HFFc6 (cell line): Measurements from ENCODE around the gene MITF. TPM values are rescaled to one million over a fixed set of nuclear protein-coding genes. Genes with fewer than 3 reads are reported as not detected.

Experiments used
- DNase-seq: peaks from one replicate; pipeline ENCODE4 v3.0.0-alpha.2; 2018
- H3K27ac Mint-ChIP-seq: 2 replicates; pipeline ENCODE4 v1.8.0; 2020; ENCODE audit warnings: mild to moderate bottlenecking, mixed read lengths
- H3K27me3 Mint-ChIP-seq: 2 replicates; pipeline ENCODE4 v1.8.0; 2021; ENCODE audit warnings: mild to moderate bottlenecking, moderate library complexity, mixed read lengths; ENCODE audit not compliant: insufficient read depth
- H3K36me3 Mint-ChIP-seq: 2 replicates; pipeline ENCODE4 v1.8.0; 2021; ENCODE audit warnings: low read depth, mixed read lengths
- H3K4me1 Mint-ChIP-seq: 2 replicates; pipeline ENCODE4 v1.8.0; 2020; ENCODE audit warnings: low read depth, mixed read lengths
- H3K4me3 Mint-ChIP-seq: 2 replicates; pipeline ENCODE4 v1.8.0; 2020; ENCODE audit warnings: mild to moderate bottlenecking, moderate library complexity, mixed read lengths
- H3K9me3 Mint-ChIP-seq: 2 replicates; pipeline ENCODE4 v1.8.0; 2020; ENCODE audit warnings: mild to moderate bottlenecking, mixed read lengths
- total RNA-seq, 6 experiments: library from RNA; stranded (reverse); fragmentation: NEBNext Ultra II Directional; extraction: Animal tissue kit (Norgen Biotek cat#: 25700); gene quantifications; 2 replicates in 1 of 6; 3 replicates in 5 of 6; pipeline ENCODE4 v1.2.3, GENCODE V29; 2021
- TF ChIP-seq, protein P1 (sequence below): fragments of 200-600 bp; sonication (generic); IDR thresholded peaks from 2 replicates; pipeline ENCODE4 v1.5.0; 2021; ENCODE audit warnings: antibody characterized with exemption, mild to moderate bottlenecking

Gene MITF
- total RNA-seq, 6 experiments from 2014 or later, result 23.3 to 38.2 (median 25.7) TPM

DNA sequence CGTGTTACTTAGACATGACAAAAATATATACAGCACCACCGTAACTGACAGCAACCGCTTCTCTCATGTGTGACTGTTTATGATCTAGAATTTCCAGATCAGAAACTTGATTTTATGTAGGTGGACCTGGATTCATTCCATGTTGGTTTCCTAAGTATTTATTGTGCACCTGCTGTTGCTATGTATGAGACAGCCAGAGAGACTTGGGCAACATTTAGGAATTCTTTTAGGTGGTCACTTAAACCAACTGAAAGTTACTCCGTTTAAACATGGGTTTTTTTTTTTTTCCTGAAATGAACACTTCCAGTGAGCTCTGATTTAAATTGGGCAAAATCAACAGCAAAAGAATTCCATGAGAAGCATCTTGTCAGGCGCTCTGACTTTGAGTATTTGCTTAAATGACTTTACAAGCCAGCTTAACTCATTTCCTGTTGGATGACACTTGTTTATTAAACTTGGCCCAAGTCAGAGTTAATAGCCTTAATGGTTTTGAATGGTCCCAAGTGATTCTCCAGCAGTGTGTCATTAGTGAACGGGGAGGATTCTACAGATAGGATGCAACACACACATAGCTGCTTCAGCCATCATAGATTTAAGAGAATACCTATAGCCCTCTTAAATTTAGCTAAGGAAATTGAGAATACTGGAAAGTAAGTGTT, 31.8 kb downstream of the MITF start:
- TF ChIP-seq, protein P1, sequence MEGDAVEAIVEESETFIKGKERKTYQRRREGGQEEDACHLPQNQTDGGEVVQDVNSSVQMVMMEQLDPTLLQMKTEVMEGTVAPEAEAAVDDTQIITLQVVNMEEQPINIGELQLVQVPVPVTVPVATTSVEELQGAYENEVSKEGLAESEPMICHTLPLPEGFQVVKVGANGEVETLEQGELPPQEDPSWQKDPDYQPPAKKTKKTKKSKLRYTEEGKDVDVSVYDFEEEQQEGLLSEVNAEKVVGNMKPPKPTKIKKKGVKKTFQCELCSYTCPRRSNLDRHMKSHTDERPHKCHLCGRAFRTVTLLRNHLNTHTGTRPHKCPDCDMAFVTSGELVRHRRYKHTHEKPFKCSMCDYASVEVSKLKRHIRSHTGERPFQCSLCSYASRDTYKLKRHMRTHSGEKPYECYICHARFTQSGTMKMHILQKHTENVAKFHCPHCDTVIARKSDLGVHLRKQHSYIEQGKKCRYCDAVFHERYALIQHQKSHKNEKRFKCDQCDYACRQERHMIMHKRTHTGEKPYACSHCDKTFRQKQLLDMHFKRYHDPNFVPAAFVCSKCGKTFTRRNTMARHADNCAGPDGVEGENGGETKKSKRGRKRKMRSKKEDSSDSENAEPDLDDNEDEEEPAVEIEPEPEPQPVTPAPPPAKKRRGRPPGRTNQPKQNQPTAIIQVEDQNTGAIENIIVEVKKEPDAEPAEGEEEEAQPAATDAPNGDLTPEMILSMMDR, result no peak
- H3K36me3 Mint-ChIP-seq, result peaks cover 22% of the 10 kb centered on the region
- H3K27me3 Mint-ChIP-seq, result no peaks in the 10 kb centered on the region; the same call in none of the 2 replicates

DNA sequence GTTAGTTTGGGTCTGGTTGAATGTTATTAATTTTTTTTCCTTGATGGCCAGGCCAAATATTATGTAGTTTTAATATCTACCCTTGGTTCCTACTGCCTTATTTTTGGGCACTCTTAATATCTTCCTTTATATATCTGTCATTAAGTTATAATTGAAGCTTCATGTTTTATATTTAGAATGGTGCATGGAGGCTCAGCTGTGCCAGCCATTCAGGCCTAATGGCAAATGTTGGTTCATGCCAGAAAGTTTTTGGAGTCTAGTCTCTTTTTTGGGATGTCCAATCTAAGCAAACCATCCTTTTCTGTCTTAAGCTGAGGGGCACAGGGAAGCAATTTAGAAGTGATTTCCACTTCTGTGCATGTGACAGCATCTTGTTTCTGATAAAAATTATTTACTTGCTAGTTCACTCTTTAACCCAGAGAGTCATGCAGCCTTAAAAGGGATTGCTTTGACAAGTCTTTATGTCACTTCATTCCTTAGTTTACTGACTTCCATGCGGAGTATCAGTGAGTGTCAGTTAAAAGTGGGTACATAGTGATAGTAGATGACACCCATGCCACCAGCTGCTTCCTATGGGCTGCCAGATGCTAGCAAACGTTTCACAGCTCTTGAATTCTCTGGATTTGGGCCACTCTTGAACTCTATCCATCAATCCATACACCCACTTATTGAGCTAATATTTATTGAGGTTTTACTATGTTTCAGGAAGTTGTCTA, 33.0 kb downstream of the MITF start:
- Mint-ChIP-seq H3K9me3 (no peaks in the 10 kb centered on the region), H3K27ac (no peak overlapping the region; the same call in 1 of the 2 replicates), H3K27me3 (peaks cover 2% of the 10 kb centered on the region), H3K36me3 (peaks cover 14% of the 10 kb centered on the region; the same call in 1 of the 2 replicates), H3K4me1 (peaks cover 98% of the 10 kb centered on the region), H3K4me3 (peak overlapping the region; percentile 3)
- TF ChIP-seq, protein P1, result no peak
- DNase-seq, result no peak

More for the DNA sequence above, 31.8 kb downstream of the MITF start:
- no peaks in the 10 kb centered on the region for H3K9me3 Mint-ChIP-seq
- H3K4me1 Mint-ChIP-seq, result peaks cover 96% of the 10 kb centered on the region
- peak; percentile 75 for DNase-seq
- H3K27ac Mint-ChIP-seq, result peak overlapping the region; percentile 69
- peak overlapping the region; percentile 53 for H3K4me3 Mint-ChIP-seq

DNA sequence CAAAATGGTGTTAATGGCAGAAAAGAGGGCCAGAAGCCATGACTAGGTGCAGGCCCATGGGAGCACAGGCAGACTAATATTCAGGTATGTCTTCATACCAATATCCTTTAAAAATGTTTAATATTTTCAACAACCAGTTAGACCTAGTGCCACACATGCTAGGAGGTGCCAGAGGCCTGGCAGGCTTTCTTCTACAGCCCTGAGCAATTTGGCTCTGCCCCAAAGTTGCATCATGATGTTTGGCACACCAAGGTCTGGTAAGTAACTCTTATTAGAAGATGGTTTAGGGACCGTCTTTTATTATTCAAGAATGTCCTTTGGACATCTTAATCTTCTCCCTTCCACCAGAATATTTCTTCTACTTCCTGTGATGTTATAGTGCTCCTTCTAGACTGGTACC, 34.8 kb downstream of the MITF start:
- no peak overlapping the region for H3K4me3 Mint-ChIP-seq
- H3K27ac Mint-ChIP-seq, result no peak overlapping the region
- H3K4me1 Mint-ChIP-seq, result peaks cover 97% of the 10 kb centered on the region
- peaks cover 2% of the 10 kb centered on the region for H3K27me3 Mint-ChIP-seq
- DNase-seq, result no peak
- H3K9me3 Mint-ChIP-seq, result no peaks in the 10 kb centered on the region
- H3K36me3 Mint-ChIP-seq, result peaks cover 27% of the 10 kb centered on the region; the same call in 1 of the 2 replicates
- TF ChIP-seq, protein P1, result no peak

DNA sequence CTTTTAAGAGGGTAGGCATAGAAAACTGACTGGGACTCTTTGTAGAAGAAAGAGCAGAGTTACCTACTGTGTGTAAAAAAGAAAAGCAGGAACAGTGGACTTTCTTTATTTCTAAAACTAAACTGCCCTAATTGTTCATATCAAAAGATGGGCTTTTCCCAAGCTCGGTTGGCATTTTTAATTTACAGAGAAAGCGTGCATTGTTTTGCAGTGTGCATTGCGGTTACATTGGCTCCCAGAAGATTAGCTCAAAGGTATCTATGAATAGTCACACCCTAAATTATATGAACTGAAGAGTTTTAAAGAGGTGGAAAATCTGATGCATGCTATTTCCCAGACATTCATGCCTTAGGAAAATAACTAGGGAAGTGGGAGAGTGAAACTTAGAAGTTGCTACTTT, 36.5 kb downstream of the MITF start:
- Mint-ChIP-seq H3K9me3 (no peaks in the 10 kb centered on the region), H3K4me3 (no peak overlapping the region), H3K27me3 (peaks cover 2% of the 10 kb centered on the region), H3K27ac (no peak overlapping the region), H3K36me3 (peaks cover 31% of the 10 kb centered on the region; the same call in 1 of the 2 replicates), H3K4me1 (peaks cover 92% of the 10 kb centered on the region)
- DNase-seq, result no peak
- TF ChIP-seq, protein P1, result no peak

DNA sequence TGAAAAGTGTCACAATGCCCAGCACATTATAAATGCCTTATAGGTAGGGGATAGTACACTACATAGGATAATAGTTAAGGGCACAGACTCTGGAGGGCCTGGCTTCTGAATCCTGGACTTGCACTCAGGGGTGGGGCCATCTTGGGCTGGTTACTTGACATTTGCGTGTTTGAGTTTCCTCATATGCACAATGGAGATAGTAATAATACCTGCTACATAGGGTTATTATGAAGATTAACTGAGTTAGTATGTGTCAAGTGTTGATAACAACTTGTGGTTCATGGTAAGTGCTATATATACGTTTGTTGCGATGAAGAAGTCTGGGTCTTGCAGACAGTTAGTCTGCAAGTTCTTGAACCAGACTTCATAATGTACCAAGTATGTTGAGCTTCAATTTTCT, 37.0 kb downstream of the MITF start:
- Mint-ChIP-seq H3K27ac (no peak overlapping the region), H3K4me1 (peaks cover 87% of the 10 kb centered on the region), H3K4me3 (no peak overlapping the region), H3K27me3 (peaks cover 2% of the 10 kb centered on the region), H3K9me3 (no peaks in the 10 kb centered on the region), H3K36me3 (peaks cover 31% of the 10 kb centered on the region; the same call in 1 of the 2 replicates)
- TF ChIP-seq, protein P1, result no peak
- no peak for DNase-seq
